ENCODE data around the gene TRIM7. TPM values are rescaled to one million over a fixed set of nuclear protein-coding genes. Genes with fewer than 3 reads are reported as not detected.

TRIM7 gene
- total and polyA plus RNA-seq, 12 donors: 0.55 to 6.3 (median 3.8) TPM

DNA sequence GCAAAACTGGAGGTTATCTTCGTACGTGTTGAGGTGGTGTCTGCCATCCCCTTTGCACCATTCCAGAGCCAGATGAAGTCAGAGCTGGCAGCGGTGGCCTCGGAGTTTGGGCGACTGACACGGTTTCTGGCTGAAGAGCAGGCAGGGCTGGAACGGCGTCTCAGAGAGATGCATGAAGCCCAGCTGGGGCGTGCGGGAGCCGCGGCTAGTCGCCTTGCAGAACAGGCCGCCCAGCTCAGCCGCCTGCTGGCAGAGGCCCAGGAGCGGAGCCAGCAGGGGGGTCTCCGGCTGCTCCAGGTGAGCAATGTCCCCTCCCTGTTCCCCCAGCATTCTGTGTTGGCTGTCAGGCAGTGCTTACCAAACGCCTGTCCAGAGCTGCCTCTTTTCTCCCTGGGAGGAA lies 27.6 kb upstream of the TRIM7 start:
- DNase-seq: no peak
- 87 to 91% (median 90%) methylated on average over 14 to 18 of the region's 18 CpGs for WGBS, 4 donors
- H3K27ac ChIP-seq: no peak overlapping the region
- H3K4me3 ChIP-seq: no peak overlapping the region
- H3K27me3 ChIP-seq: no peaks in the 10 kb centered on the region
- H3K9me3 ChIP-seq (replicated peaks in 1 of 3): no peaks in the 10 kb centered on the region
- intact Hi-C loops (cut with DNase I): no loop called here
- no peak for TF ChIP-seq POLR2A (IDR thresholded peaks at IDR 0.05)
- TF ChIP-seq, protein P1, sequence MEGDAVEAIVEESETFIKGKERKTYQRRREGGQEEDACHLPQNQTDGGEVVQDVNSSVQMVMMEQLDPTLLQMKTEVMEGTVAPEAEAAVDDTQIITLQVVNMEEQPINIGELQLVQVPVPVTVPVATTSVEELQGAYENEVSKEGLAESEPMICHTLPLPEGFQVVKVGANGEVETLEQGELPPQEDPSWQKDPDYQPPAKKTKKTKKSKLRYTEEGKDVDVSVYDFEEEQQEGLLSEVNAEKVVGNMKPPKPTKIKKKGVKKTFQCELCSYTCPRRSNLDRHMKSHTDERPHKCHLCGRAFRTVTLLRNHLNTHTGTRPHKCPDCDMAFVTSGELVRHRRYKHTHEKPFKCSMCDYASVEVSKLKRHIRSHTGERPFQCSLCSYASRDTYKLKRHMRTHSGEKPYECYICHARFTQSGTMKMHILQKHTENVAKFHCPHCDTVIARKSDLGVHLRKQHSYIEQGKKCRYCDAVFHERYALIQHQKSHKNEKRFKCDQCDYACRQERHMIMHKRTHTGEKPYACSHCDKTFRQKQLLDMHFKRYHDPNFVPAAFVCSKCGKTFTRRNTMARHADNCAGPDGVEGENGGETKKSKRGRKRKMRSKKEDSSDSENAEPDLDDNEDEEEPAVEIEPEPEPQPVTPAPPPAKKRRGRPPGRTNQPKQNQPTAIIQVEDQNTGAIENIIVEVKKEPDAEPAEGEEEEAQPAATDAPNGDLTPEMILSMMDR (IDR thresholded peaks at IDR 0.05): no peak
- no peaks in the 10 kb centered on the region for H3K4me1 ChIP-seq (replicated peaks in 1 of 2)
- peaks cover 0 to 67% of the 10 kb centered on the region in 2 donors for H3K36me3 ChIP-seq (replicated peaks in 1 of 2)

DNA sequence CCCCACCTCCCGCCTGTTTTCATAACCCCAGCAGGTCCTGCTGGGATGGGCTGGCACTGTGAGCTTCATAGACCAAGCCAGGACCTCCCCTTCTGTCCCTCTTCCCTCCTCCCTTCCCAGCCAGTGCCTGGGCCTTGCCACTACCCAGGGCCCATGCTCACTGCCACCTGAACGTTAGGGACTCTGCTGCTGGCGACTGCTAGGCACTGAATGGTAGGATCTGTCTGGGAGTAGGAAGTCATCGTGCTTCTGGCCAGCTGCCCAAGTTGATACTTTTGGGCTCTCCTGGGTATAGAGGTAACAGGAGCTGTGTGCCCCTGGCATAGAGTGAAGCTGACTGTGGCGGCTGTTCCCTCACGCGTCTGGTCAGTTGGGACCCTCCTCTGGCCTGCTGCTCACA lies 26.4 kb upstream of the TRIM7 start:
- Histone ChIP-seq H3K27me3 (no peaks in the 10 kb centered on the region), H3K4me1 (replicated peaks in 1 of 2) (no peaks in the 10 kb centered on the region), H3K27ac (no peak overlapping the region), H3K36me3 (replicated peaks in 1 of 2) (peaks cover 0 to 64% of the 10 kb centered on the region in 2 donors), H3K4me3 (no peak overlapping the region), H3K9me3 (replicated peaks in 1 of 3) (no peaks in the 10 kb centered on the region)
- WGBS, 4 donors: 85 to 94% (median 86%) methylated on average over 4 to 7 of the region's 7 CpGs
- intact Hi-C loops (cut with DNase I): no loop called here
- no peak for TF ChIP-seq POLR2A (IDR thresholded peaks at IDR 0.05)
- TF ChIP-seq, protein P1 (IDR thresholded peaks at IDR 0.05): no peak
- DNase-seq: peak in 1 of 7 donors; percentile 53

DNA sequence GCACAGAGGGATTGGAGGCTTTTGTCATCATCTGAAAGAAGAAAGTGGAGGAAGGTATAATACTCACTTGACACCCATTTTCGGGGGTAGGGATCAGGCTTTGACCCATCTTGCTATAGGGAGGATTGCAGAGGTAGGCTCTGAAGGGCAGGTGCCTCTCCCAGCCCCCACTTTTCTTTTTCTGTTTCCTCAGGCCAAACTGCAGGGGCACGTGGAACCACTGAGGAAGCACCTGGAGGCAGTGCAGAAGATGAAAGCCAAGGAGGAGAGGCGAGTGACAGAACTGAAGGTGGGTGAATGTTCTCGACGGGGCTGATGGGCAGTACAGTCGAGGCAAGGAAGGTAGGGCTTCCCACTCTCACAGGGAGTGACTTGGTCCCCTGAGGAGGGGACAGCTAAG lies 25.6 kb upstream of the TRIM7 start:
- DNase-seq: no peak
- peaks cover 0 to 55% of the 10 kb centered on the region in 2 donors for H3K36me3 ChIP-seq (replicated peaks in 1 of 2)
- 88 to 97% (median 92%) methylated on average over 6 of the region's 6 CpGs for WGBS, 4 donors
- no peaks in the 10 kb centered on the region for H3K4me1 ChIP-seq (replicated peaks in 1 of 2)
- TF ChIP-seq, protein P1 (IDR thresholded peaks at IDR 0.05): no peak
- no peak for TF ChIP-seq POLR2A (IDR thresholded peaks at IDR 0.05)
- intact Hi-C loops (cut with DNase I): no loop called here
- no peaks in the 10 kb centered on the region for H3K9me3 ChIP-seq (replicated peaks in 1 of 3)
- no peak overlapping the region for H3K4me3 ChIP-seq
- H3K27me3 ChIP-seq: no peaks in the 10 kb centered on the region
- no peak overlapping the region for H3K27ac ChIP-seq

DNA sequence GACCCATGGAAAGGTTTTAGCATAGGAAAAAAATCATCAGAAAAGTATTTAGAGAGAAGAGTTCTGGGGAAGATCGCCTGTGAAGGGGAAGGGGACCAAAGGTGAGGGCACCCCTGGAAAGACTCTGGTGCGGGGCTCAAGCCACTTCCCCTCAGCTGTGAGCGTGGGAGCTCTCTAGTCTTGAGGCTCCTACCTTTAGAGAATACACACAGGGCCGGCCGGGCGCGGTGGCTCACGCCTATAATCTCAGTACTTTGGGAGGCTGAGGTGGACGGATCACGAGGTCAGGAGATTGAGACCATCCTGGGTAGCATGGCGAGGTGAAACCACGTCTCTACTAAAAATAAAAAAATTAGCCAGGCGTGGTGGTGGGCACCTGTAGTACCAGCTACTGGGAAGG lies 25.0 kb upstream of the TRIM7 start:
- TF ChIP-seq, protein P1 (IDR thresholded peaks at IDR 0.05): no peak
- no peak for TF ChIP-seq POLR2A (IDR thresholded peaks at IDR 0.05)
- no peak overlapping the region for H3K27ac ChIP-seq
- peak in 1 of 7 donors; percentile 50 for DNase-seq
- intact Hi-C loops (cut with DNase I): no loop called here
- peaks cover 0 to 49% of the 10 kb centered on the region in 2 donors for H3K36me3 ChIP-seq (replicated peaks in 1 of 2)
- no peak overlapping the region for H3K4me3 ChIP-seq
- WGBS, 4 donors: 89 to 98% (median 95%) methylated on average over 12 to 13 of the region's 13 CpGs
- H3K27me3 ChIP-seq: no peaks in the 10 kb centered on the region
- H3K4me1 ChIP-seq (replicated peaks in 1 of 2): peaks cover 0 to 4% of the 10 kb centered on the region in 2 donors
- no peaks in the 10 kb centered on the region for H3K9me3 ChIP-seq (replicated peaks in 1 of 3)

All from adrenal gland (tissue), 12 donors.